DMS114 treated with DMSO at 0.1 percent for 48 hours (cell line): Measurements from ENCODE around the gene CIPC.

Experiments
- DNase-seq: peaks from one replicate; lab custom pipeline; 2025; ENCODE audit not compliant: unreplicated experiment; lab: John Stamatoyannopoulos, UW

CIPC gene

GRCh38 chr14:77069551-77069950 is 28.5 kb upstream of the CIPC start:
- no peak for DNase-seq

GRCh38 chr14:77071938-77072388 is 26.1 kb upstream of the CIPC start:
- no peak for DNase-seq

- no peak for DNase-seq
These were observed 23.1 kb upstream of the CIPC start for GRCh38 chr14:77074969-77075368.

- DNase-seq, result no peak
These were observed 21.9 kb upstream of the CIPC start for GRCh38 chr14:77076113-77076631.

- no peak for DNase-seq
These were observed 21.0 kb upstream of the CIPC start for GRCh38 chr14:77077040-77077439.

GRCh38 chr14:77082356-77082755 is 15.7 kb upstream of the CIPC start:
- no peak for DNase-seq

- DNase-seq, result no peak
These were observed 15.0 kb upstream of the CIPC start for GRCh38 chr14:77083082-77083481.

- no peak for DNase-seq
These were observed 13.1 kb upstream of the CIPC start for GRCh38 chr14:77084985-77085384.

GRCh38 chr14:77085538-77085937 is 12.5 kb upstream of the CIPC start:
- no peak for DNase-seq

- no peak for DNase-seq
These were observed 11.9 kb upstream of the CIPC start for GRCh38 chr14:77086017-77086727.

GRCh38 chr14:77086951-77087350 is 11.1 kb upstream of the CIPC start:
- DNase-seq, result no peak

- DNase-seq, result no peak
These were observed 10.4 kb upstream of the CIPC start for GRCh38 chr14:77087631-77088030.

GRCh38 chr14:77088219-77088618 is 9.8 kb upstream of the CIPC start:
- DNase-seq, result no peak

- DNase-seq, result no peak
These were observed 9.4 kb upstream of the CIPC start for GRCh38 chr14:77088645-77089044.

- no peak for DNase-seq
These were observed 6.5 kb upstream of the CIPC start for GRCh38 chr14:77091518-77091917.

GRCh38 chr14:77092676-77093075 is 5.4 kb upstream of the CIPC start:
- no peak for DNase-seq

GRCh38 chr14:77094672-77095284 is 3.3 kb upstream of the CIPC start:
- peak; percentile 74 for DNase-seq

- DNase-seq, result no peak
These were observed 905 bp upstream of the CIPC start for GRCh38 chr14:77097006-77097699.

GRCh38 chr14:77098529-77099353 is 683 bp downstream of the CIPC start:
- DNase-seq, result no peak

GRCh38 chr14:77099425-77100167 is 1.5 kb downstream of the CIPC start:
- DNase-seq, result no peak
